ENCODE data around the gene FAT4.

DNA sequence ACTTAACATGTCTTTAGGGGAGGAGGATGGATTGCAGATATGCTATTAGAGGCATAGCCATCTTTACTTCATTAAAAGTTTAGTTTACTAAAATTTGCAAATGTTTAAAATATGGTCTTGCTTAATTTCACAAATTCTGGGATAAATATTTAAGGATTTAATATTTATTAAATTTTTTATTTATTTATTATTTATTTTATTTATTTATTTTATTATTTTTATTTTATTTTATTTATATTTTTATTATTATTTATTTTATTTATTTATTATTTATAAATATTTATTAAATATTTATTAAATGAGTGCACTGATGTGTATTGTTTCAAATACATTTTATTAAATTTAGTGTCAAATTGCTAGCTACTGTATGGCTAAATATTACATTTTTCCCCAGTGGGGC is 46.0 kb downstream of the FAT4 start:
- TF ChIP-seq, protein P1, sequence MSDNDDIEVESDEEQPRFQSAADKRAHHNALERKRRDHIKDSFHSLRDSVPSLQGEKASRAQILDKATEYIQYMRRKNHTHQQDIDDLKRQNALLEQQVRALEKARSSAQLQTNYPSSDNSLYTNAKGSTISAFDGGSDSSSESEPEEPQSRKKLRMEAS (IDR thresholded peaks at IDR 0.05; ENCODE audit: low read depth): no peak
- TF ChIP-seq RAD21 (IDR thresholded peaks at IDR 0.05; ENCODE audit: low read length) (no peak), EP300 (IDR thresholded peaks at IDR 0.05; ENCODE audit: borderline replicate concordance in 1 of 2, low read depth in 1 of 2, low read length in 1 of 2) (no peak), NFIC (IDR thresholded peaks at IDR 0.05; ENCODE audit: borderline replicate concordance) (no peak), RFX5 (IDR thresholded peaks at IDR 0.05; ENCODE audit: low read length) (no peak), MXI1 (IDR thresholded peaks at IDR 0.05; ENCODE audit: low read depth, low read length) (no peak), TCF12 (IDR thresholded peaks at IDR 0.05) (no peak)
- TF ChIP-seq, protein P2, sequence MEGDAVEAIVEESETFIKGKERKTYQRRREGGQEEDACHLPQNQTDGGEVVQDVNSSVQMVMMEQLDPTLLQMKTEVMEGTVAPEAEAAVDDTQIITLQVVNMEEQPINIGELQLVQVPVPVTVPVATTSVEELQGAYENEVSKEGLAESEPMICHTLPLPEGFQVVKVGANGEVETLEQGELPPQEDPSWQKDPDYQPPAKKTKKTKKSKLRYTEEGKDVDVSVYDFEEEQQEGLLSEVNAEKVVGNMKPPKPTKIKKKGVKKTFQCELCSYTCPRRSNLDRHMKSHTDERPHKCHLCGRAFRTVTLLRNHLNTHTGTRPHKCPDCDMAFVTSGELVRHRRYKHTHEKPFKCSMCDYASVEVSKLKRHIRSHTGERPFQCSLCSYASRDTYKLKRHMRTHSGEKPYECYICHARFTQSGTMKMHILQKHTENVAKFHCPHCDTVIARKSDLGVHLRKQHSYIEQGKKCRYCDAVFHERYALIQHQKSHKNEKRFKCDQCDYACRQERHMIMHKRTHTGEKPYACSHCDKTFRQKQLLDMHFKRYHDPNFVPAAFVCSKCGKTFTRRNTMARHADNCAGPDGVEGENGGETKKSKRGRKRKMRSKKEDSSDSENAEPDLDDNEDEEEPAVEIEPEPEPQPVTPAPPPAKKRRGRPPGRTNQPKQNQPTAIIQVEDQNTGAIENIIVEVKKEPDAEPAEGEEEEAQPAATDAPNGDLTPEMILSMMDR (IDR thresholded peaks at IDR 0.05): no peak
- TF ChIP-seq, protein P3, sequence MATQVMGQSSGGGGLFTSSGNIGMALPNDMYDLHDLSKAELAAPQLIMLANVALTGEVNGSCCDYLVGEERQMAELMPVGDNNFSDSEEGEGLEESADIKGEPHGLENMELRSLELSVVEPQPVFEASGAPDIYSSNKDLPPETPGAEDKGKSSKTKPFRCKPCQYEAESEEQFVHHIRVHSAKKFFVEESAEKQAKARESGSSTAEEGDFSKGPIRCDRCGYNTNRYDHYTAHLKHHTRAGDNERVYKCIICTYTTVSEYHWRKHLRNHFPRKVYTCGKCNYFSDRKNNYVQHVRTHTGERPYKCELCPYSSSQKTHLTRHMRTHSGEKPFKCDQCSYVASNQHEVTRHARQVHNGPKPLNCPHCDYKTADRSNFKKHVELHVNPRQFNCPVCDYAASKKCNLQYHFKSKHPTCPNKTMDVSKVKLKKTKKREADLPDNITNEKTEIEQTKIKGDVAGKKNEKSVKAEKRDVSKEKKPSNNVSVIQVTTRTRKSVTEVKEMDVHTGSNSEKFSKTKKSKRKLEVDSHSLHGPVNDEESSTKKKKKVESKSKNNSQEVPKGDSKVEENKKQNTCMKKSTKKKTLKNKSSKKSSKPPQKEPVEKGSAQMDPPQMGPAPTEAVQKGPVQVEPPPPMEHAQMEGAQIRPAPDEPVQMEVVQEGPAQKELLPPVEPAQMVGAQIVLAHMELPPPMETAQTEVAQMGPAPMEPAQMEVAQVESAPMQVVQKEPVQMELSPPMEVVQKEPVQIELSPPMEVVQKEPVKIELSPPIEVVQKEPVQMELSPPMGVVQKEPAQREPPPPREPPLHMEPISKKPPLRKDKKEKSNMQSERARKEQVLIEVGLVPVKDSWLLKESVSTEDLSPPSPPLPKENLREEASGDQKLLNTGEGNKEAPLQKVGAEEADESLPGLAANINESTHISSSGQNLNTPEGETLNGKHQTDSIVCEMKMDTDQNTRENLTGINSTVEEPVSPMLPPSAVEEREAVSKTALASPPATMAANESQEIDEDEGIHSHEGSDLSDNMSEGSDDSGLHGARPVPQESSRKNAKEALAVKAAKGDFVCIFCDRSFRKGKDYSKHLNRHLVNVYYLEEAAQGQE (IDR thresholded peaks at IDR 0.05; ENCODE audit: low read depth, low read length): no peak
- TF ChIP-seq, protein P4, sequence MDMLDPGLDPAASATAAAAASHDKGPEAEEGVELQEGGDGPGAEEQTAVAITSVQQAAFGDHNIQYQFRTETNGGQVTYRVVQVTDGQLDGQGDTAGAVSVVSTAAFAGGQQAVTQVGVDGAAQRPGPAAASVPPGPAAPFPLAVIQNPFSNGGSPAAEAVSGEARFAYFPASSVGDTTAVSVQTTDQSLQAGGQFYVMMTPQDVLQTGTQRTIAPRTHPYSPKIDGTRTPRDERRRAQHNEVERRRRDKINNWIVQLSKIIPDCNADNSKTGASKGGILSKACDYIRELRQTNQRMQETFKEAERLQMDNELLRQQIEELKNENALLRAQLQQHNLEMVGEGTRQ (IDR thresholded peaks at IDR 0.05; ENCODE audit: borderline replicate concordance, low read depth, low read length): no peak
- TF ChIP-seq, protein P5, sequence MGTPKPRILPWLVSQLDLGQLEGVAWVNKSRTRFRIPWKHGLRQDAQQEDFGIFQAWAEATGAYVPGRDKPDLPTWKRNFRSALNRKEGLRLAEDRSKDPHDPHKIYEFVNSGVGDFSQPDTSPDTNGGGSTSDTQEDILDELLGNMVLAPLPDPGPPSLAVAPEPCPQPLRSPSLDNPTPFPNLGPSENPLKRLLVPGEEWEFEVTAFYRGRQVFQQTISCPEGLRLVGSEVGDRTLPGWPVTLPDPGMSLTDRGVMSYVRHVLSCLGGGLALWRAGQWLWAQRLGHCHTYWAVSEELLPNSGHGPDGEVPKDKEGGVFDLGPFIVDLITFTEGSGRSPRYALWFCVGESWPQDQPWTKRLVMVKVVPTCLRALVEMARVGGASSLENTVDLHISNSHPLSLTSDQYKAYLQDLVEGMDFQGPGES (IDR thresholded peaks at IDR 0.05; ENCODE audit: low read depth, low read length): no peak

Measured in SK-N-SH (cell line).